ENCODE measurements around the gene GNAZ.

The GNAZ gene

DNA sequence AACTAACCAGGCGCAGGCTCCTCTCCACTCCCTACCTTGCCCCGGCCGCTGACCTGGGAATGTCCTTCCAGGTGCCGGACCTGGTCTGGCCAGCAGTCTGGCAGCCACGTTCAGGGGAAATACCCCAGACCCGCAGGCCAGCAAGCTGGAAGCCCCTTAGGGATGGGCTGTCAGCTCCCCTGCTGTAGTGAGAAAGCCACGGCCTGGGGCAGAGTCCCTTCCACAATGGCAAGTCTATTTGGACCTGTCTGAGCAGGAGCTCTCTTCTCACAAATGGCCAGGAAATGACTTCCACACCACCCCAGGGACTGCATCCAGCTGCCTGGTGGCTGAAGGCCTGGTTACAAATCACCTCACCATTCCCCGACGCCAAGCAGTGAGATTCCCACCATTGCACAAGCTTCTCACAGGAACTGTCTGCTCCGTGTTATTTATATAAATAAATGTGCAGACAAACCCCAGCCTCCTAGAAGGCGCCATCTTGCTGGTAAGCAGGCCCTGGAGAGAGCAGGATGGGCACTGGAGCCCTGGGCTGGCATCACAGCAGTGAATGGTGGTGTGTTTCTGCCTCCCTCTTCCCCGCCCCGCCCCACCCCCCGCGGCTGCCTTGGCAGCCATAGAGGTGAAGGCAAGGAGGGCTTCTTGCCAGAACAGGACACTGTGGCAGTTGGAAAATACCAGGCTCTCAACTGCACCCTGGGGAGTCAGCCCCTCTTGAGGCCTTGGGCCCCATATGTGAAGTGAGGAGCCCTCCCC lies 47.8 kb downstream of the GNAZ start:
- H3K4me3 ChIP-seq (ENCODE audit: low read depth, low read length), result no peak overlapping the region

DNA sequence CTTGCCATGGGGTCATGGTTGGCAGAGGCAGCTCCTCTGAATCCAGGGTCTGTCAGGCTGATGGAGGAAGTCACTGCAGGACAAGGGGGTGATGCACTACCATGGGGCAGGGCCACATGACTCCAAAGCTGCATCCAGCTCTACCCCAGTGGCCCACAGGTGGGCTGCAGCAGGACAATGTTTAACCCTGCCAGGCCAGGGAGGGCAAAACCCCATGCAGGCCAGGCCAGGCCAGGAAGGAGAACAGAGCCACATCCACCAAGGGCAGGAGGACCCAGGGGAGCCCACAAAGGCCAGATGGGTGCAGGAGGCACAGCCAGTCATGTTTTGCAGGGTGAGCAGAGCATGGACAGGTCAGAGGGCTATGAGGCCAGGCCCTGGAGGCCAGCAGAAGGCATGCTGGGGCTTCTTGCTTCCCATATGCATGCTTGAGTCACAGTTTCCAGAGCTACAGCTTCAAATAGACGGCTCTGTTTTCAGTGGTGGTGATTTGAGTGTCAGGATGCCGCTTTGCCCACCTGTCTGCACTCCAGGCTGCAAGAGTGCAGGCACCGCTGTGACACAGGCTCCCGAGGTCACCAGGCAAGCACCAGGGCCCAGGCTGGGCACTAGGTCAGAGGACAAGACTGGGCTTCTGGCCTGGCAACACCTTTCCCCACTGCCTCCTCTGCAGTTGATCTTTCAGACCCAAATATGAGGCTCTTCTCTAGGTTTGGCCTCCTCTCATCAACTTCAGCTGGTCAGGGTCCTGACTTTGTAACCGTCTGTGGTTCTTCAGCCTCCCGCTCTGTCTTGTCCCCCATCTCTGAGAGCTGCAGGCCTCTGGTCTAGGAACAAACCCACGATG lies 48.6 kb downstream of the GNAZ start:
- H3K4me3 ChIP-seq (ENCODE audit: low read depth, low read length), result no peak overlapping the region

DNA sequence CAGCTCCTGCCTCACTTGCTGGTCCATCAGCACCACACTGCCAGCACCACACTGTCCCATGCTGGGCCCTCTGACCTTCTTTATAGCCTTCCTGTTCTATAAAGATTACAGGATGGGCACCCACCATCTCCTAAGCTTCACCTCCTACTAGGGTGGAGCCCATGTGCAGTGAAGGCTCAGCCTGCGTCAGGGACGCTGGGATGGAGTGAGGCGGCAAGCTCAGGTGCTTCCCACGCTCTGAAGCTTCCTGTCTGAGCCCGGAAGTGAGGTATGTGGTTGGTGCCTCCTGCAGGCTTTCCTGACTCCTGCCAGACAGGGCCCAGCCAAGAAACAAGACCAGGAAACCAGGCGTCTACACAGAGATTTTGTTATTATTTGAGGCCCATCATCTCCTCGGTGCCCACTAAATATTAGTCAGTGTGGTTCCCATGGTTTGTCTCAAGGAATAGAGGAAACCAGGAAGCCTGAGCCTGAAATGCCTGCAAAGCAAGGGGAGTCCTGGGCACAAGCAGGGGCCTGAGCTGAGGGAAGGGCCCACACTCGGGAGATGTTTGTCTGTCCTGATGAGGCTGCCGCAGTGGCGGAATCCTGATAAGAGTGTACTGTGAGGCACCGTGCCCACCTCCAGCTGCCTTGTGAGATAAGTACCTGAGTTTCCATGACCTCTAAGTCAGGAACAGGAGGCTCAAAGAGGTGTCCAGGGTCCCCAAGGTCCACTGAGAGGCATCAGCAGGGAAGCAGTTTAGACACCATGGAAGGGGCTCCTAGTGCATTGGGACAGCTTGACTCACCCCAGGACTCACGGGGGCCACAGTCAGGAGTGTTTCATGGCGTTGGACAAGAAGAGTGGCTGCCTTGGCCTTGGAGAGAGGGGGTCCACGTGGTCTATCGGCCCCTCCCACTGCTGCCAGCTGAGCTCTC lies 49.4 kb downstream of the GNAZ start:
- H3K4me3 ChIP-seq (ENCODE audit: low read depth, low read length), result no peak overlapping the region

DNA sequence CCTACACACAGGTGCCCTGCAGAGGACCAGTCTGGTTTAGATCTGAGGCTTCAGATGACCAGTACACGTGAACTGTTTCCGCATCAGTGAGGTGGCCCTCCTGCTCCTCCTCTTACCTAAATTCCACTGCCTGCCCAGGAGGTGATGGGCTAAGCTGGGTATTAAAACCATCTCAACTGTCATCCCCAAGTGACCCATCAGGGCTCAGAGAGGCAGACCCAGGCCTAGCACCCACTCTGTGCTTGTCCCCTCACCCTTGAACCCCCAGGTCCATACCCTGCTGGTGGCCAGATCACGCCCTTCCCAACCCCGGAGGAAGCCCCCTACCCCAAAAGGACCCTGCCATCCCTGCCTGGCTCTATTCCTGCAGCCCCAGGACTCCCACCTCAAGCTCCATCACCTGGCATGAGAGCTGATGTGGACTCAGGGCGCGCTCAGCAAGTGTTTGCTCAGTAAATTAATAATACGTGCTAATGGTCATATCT lies 50.1 kb downstream of the GNAZ start:
- H3K4me3 ChIP-seq (ENCODE audit: low read depth, low read length), result no peak overlapping the region

DNA sequence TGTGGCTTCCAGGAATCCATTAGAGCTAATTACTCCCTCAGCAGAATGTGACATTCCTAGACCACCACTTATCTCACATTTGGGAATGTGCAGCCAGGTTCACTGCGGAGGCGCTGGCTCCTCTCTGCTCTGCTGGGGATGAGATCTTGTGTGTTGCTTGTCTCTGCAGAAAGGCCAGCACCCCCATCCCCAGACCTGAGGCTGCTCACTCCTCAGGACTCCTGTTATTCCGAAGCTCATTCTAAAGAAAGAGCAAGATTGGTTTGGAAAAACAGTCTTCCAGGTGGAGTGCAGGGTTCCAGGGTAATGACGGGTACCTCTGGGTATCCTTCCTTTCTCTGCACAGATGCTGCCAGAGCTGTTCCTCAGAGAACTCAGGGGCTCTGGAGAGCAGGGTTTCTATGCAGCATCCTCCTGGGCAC lies 50.7 kb downstream of the GNAZ start:
- H3K4me3 ChIP-seq (ENCODE audit: low read depth, low read length), result no peak overlapping the region

DNA sequence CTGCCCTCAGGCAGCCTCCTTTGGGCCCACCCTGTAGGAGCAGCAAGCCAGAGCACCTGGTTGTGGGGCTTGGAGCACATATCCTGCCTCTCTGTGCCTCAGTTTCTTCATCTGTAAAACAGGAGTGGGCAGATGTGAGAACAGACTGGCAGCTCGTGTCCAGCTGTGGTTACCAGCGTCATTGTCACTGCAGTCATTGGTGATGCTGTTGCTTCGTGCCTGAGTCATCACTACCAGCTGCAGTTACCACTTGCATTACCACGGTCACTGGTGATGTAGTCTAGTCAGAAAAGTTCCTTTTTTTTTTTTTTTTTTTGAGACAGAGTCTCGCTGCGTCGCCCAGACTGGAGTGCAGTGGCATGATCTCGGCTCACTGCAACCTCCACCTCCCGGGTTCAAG lies 51.1 kb downstream of the GNAZ start:
- no peak overlapping the region for H3K4me3 ChIP-seq (ENCODE audit: low read depth, low read length)

DNA sequence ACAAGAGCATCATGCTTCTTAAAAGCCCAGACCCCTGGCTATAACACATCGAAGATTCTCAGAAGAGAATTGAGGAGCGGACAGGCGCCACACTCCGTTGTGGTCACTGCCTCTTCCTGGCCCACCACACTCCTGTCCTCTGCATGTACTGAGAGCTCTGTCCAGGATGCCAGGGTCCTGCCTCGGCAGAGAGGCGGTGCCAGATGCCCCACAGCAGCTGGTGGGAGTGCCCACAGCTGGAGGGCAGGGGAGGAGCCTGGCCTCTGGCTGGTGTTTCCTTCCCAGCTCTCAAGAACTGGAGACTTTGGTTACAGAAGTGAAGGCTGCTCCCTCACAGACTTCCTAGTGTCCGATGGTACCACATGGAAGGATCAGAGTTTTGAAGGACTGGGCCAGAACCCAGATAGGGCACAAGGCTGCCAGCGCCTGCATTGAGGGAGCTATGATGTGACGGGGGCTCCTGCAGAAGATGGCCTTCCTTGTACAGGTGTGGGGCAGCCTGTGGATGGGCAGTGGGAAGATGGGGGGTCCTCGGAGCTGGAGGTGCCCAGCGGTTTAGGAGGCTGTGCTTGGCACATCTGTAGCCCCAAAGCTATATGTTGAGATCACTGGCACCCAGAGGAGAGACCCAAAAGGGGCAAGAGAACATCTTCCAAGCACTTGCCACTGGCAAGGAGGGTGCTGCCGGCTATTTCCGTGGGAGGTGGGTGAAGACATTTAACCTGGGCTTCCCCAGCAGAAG lies 52.1 kb downstream of the GNAZ start:
- H3K4me3 ChIP-seq (ENCODE audit: low read depth, low read length), result no peak overlapping the region

DNA sequence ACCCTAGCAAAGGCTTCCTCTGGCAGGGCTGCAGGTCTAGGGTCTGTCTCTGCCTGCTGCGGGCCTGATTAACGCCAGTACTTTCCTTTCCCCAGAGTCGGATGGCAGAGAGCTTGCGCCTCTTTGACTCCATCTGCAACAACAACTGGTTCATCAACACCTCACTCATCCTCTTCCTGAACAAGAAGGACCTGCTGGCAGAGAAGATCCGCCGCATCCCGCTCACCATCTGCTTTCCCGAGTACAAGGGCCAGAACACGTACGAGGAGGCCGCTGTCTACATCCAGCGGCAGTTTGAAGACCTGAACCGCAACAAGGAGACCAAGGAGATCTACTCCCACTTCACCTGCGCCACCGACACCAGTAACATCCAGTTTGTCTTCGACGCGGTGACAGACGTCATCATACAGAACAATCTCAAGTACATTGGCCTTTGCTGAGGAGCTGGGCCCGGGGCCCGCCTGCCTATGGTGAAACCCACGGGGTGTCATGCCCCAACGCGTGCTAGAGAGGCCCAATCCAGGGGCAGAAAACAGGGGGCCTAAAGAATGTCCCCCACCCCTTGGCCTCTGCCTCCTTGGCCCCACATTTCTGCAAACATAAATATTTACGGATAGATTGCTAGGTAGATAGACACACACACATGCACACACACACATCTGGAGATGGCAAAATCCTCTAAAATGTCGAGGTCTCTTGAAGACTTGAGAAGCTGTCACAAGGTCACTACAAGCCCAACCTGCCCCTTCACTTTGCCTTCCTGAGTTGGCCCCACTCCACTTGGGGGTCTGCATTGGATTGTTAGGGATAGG lies 52.9 kb downstream of the GNAZ start:
- no peak overlapping the region for H3K4me3 ChIP-seq (ENCODE audit: low read depth, low read length)

DNA sequence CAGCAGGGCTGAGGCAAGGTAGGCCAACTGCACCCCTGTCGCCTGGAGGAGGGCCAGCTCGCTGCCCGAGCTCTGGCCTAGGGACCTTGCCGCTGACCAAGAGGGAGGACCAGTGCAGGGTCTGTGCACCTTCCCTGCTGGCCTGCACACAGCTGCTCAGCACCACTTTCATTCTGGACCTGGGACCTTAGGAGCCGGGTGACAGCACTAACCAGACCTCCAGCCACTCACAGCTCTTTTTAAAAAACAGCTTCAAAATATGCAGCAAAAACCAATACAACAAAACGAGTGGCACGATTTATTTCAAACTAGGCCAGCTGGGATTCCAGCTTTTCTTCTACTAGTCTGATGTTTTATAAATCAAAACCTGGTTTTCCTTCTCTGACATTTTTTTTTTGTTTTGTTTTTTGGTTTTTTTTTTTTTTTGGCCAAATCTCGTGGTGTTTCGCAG lies 53.5 kb downstream of the GNAZ start:
- H3K4me3 ChIP-seq (ENCODE audit: low read depth, low read length), result no peak overlapping the region

DNA sequence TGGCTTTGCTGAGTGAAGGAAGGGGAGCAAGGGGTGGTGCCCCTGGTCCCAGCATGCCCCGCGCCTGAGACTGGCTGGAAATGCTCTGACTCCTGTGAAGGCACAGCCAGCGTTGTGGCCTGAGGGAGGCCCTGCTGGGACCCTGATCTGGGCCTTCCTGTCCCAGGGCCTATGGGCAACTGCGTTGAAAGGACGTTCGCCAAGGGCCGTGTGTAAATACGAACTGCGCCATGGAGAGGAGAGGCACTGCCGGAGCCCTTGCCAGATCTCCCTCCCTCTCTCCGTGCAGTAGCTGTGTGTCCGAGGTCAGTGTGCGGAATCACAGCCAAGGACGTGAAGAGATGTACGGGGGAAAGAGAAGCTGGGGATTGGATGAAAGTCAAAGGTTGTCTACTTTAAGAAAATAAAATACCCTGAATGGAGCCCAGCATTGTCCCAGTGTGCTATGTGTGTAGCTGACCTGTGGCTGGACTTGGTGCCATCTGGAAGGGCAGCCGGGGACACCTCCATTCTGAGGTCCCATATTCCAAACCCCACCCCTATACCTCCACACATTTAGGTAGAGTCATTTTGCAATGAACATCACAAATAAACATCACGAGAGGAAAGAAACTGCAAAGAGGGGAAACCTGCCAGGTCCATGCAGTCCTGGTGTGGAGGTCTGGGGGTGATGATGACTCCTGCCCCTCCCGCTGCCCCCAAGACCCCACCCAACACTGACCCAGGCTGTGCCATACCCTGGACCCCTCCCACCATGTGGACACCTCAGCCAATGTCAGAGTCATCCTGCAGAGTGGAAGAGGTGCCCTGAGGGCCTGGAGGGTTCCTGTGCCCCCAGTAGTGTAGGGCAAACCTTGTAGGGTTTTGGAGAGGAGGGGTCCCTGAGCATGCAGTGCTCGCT lies 54.5 kb downstream of the GNAZ start:
- H3K4me3 ChIP-seq (ENCODE audit: low read depth, low read length), result no peak overlapping the region

DNA sequence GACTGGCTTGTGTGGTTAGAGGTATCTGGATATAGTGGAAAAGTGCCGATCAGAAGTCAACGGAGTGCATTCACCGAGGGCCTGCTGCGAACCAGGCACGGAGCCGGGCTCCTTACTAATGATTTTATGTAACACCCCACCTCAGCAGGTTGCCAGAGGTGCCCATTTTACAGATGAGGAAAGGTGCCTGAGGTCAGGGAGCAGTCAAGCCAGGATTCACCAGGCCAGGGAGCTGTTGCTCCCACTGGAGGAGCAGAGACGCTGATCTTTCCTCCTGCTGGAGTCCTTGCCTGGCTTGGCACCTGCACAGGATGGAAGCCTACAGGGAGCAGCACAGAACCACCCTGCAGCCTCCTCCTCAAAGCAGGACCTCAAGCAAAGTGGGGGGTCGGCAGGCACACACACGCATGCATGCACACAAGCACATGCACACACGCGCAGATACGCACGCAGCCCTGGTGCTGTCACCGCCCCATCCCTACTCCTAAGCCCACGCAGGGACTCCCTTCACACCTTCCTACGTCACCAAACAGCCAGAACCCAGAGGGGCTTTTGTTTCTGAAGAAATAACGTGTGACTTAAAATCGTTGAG lies 55.3 kb downstream of the GNAZ start:
- no peak overlapping the region for H3K4me3 ChIP-seq (ENCODE audit: low read depth, low read length)

DNA sequence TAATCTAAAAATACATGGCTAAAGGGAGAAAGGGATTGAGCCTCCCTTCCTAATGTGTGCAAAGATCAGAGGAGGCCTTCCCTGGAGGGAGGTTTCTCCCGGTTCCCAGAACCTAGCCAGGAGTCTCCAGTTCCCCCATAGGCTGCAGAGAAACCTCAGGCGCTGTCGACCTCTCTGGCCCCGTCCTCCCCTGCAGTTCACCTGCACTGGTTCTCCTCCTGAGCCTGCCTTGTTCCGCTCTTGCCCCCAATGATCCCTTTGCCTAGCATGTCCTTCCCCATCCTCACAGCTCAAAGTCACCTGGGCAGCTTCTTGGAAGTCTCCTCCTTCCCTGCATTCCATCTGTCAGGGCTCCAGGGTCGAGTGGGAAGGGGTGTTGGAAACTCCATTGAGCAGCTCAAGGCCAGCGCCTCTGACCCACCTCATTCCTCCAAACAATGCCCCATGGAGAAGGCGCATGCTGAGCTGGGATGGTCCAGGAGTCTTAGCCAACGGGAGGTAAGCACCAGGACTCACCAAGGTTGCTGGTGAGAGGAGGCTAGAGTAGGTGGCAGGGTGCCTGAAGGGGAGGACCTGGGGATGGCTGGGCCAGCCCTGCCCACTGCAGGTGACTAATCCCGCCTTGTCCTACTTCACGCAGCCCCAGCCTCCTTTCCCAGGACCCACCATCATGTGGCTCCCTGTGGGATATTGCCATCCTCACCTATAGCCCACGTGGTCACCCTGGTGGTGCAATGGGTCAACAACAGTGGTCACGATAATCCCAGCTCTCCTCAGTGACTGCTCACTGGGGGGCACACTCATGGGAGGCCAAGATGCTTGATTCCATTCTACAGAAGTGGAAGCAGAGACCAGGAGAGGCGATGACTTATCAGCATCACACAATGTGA lies 56.1 kb downstream of the GNAZ start:
- H3K4me3 ChIP-seq (ENCODE audit: low read depth, low read length), result no peak overlapping the region

DNA sequence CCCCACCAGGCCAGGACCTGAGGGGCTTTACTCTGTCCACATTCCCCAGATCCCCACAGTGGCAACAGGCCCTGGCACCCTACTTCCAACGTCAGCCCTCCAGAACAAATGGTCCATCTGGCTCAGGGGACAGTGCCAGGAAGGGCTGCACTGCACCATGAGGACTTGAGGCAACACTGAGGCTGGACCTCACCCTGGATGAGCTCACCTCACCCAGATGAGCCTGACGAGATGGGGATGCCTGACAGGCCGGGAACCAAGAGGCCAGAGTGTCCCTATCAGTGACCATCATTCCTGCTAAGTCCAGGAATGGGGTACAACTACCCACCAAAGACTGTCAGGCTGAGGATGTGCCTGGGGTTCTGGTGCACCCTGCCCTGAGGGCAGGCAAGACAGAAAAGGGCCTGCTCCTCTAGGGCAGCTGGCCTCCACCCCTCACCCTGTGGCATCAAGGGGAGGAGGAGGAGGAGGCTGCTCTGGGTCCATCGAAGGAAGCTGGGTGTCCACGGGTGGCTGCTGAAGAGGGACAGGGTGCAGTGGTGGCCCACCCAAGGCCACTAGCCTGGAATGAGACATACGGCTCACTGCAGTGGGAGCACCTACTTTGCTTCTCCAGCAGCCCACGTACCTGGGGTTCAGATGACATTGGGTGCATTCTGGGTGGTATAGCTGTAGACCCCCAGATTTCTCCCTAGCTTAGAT lies 56.9 kb downstream of the GNAZ start:
- H3K4me3 ChIP-seq (ENCODE audit: low read depth, low read length), result no peak overlapping the region

DNA sequence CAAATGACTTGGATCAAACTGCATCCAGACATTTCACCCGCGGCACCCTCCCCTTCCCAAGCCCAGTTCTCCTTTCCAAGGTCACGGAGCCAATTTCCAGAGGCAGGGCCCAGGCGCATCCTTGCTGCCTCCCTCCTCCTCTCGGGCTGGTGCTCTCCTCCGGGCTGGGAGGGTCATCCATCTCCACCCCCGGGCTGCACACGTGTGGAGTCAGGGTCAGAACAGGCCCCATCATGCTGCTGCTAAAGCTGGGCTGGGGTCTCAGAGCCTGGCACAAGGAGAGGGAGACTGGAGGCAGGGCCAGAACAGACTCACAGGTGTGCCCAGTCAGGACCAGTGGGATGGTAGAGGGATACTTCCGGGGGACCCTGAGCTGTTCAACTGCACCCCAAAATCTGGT lies 57.5 kb downstream of the GNAZ start:
- H3K4me3 ChIP-seq (ENCODE audit: low read depth, low read length), result no peak overlapping the region

DNA sequence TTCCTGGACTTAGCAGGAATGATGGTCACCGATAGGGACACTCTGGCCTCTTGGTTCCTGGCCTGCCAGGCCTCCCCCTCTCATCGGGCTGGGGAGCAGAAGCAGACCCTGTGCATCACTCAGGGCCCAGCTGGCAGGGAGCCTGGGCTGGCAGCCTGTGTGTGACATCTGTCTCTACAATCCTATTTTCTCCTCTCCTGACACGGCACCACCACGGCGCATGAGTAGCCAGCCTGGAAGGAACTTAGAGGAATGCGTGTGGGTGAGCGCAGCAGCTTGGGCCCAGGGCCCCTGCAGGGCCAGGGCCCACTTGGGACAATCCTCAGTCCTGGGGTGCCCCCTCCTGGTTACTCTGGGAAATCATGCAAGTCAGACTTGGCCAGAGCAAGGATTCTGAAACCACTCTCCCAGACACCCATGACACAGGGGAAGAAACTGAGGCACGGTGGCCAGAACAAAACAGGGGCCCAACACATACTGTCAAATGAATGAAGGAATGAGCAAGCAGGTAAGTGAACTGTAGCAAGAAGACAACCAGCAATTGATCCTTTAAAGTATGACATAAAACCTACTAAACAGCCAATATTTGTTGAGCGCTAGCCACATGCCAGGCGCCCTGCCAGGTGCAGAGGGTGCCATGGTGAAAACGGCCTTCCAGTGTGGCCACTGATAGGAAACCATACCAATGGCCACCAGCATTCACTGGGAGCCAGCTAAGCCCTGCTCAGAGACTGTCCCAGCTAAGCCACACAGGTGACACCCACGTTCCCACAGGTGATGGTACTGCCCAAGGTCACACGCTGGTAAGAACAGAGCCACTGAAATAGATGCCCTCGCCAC lies 58.2 kb downstream of the GNAZ start:
- H3K4me3 ChIP-seq (ENCODE audit: low read depth, low read length), result no peak overlapping the region

DNA sequence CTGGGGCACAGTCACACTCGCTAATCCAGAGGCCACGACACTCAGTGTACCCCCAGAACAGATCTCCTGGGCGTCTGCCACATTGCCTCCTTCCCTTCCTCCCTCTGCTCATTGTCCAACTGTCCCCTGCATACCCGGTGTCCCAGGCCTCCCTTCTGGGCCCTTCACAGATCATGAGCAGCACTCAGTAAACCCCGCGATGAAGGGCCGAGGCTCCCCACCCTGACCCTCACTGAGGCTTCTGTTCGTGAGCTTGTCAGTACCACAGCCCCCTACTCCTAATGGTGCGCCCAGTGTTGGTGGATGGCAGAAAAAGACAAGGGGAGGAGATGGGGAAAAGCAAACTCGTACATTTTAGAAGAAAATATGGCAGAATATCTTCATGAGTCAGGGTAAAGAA lies 58.8 kb downstream of the GNAZ start:
- H3K4me3 ChIP-seq (ENCODE audit: low read depth, low read length), result no peak overlapping the region

Data from iPS-11a (cell line).